Gastrocnemius medialis (tissue), 4 donors: ENCODE data around the gene CX3CL1.

Experiments
- POLR2A ChIP-seq, 2 donors: fragments of 450-650 bp; IDR thresholded peaks; one replicate each; pipeline ENCODE4 v1.6.1; 2017; ENCODE audit warnings: antibody characterized with exemption in 2 of 2, mild to moderate bottlenecking in 2 of 2, moderate library complexity in 2 of 2
- TF ChIP-seq, protein P1 (sequence below), 5 experiments: fragments of 450-650 bp in 3 of 5; fragments of 200-600 bp in 2 of 5; sonication (generic) in 2 of 5; IDR thresholded peaks in 4 of 5; conservative IDR thresholded peaks in 1 of 5; 1 replicate in 4 of 5; 2 replicates in 1 of 5; pipeline ENCODE4 v1.5.1; 2016 to 2019; ENCODE audit warnings: antibody characterized with exemption in 5 of 5, mild to moderate bottlenecking in 3 of 5, moderate library complexity in 3 of 5

DNA sequence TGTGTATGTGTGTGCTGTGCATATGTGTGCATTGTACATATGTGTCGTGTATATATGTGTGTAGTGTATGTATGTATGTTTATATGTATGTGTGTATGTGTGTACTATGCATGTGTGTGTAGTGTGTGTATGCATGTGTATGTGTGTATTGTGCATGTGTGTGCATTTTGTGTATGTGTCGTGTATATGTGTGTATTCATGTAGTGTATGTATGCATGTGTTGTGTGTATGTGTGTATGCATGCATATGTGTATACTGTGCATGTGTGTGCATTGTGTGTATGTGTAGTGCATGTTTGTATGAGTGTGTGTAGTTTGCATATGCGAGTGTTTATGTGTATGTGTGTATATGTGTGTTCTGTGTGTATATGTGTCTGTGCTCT is 16.8 kb downstream of the CX3CL1 start:
- no peak for TF ChIP-seq POLR2A (IDR thresholded peaks at IDR 0.05)
- TF ChIP-seq, protein P1, sequence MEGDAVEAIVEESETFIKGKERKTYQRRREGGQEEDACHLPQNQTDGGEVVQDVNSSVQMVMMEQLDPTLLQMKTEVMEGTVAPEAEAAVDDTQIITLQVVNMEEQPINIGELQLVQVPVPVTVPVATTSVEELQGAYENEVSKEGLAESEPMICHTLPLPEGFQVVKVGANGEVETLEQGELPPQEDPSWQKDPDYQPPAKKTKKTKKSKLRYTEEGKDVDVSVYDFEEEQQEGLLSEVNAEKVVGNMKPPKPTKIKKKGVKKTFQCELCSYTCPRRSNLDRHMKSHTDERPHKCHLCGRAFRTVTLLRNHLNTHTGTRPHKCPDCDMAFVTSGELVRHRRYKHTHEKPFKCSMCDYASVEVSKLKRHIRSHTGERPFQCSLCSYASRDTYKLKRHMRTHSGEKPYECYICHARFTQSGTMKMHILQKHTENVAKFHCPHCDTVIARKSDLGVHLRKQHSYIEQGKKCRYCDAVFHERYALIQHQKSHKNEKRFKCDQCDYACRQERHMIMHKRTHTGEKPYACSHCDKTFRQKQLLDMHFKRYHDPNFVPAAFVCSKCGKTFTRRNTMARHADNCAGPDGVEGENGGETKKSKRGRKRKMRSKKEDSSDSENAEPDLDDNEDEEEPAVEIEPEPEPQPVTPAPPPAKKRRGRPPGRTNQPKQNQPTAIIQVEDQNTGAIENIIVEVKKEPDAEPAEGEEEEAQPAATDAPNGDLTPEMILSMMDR (IDR thresholded peaks at IDR 0.05 in 4 of 5, conservative IDR thresholded peaks at IDR 0.05 in 1 of 5): no peak
